NCI-H226 (cell line): ENCODE measurements around the gene USP35.

ENCODE experiments used
- DNase-seq: peaks from one replicate; pipeline ENCODE4 v3.0.0-alpha.2; 2015

Gene USP35

GRCh38 chr11:78234006-78234405 is 45.3 kb downstream of the USP35 start:
- no peak for DNase-seq

GRCh38 chr11:78237293-78238046 is 48.8 kb downstream of the USP35 start:
- no peak for DNase-seq

GRCh38 chr11:78239781-78240180 is 51.1 kb downstream of the USP35 start:
- DNase-seq, result no peak

GRCh38 chr11:78241475-78241874 is 52.8 kb downstream of the USP35 start:
- no peak for DNase-seq

GRCh38 chr11:78244080-78244479 is 55.4 kb downstream of the USP35 start:
- DNase-seq, result no peak

GRCh38 chr11:78244546-78245255 is 56.0 kb downstream of the USP35 start:
- peak; percentile 28 for DNase-seq

GRCh38 chr11:78248191-78248590 is 59.5 kb downstream of the USP35 start:
- DNase-seq, result no peak

GRCh38 chr11:78248903-78249302 is 60.2 kb downstream of the USP35 start:
- no peak for DNase-seq

- DNase-seq, result no peak
Measured at GRCh38 chr11:78250099-78250498, 61.4 kb downstream of the USP35 start.

- peak; percentile 70 for DNase-seq
Measured at GRCh38 chr11:78251083-78251775, 62.5 kb downstream of the USP35 start.

GRCh38 chr11:78253797-78254196 is 65.1 kb downstream of the USP35 start:
- DNase-seq, result peak; percentile 44

GRCh38 chr11:78254268-78254667 is 65.5 kb downstream of the USP35 start:
- no peak for DNase-seq

- DNase-seq, result no peak
Measured at GRCh38 chr11:78255919-78256318, 67.2 kb downstream of the USP35 start.

GRCh38 chr11:78256962-78257361 is 68.2 kb downstream of the USP35 start:
- peak; percentile 97 for DNase-seq

- DNase-seq, result no peak
Measured at GRCh38 chr11:78257654-78258053, 68.9 kb downstream of the USP35 start.

- no peak for DNase-seq
Measured at GRCh38 chr11:78259777-78260487, 71.2 kb downstream of the USP35 start.

GRCh38 chr11:78261367-78261766 is 72.6 kb downstream of the USP35 start:
- DNase-seq, result no peak

- DNase-seq, result no peak
Measured at GRCh38 chr11:78261828-78262227, 73.1 kb downstream of the USP35 start.

GRCh38 chr11:78262238-78262637 is 73.5 kb downstream of the USP35 start:
- no peak for DNase-seq

- DNase-seq, result no peak
Measured at GRCh38 chr11:78262691-78263090, 74.0 kb downstream of the USP35 start.
